Measurements from ENCODE around the gene KBTBD13. TPM values are rescaled to one million over a fixed set of nuclear protein-coding genes. Genes with fewer than 3 reads are reported as not detected.
A peak's percentile ranks its signal among the peaks of the same experiment; 100 is the strongest.
"Not testable (repeated sequence)": the region's sequence is repeated elsewhere in the genome, so short reads cannot be mapped to it uniquely, and the experiment has no call there.

Gene KBTBD13
- total RNA-seq, 2 experiments from 2014 or later, result not detected

- intact Hi-C loops (cut with micrococcal nuclease), result no loop called here
- H3K27me3 Mint-ChIP-seq (ENCODE audit: low read depth), result peaks cover 11% of the 10 kb centered on the region
- DNase-seq, result peak; percentile 36
These were observed 9.6 kb downstream of the KBTBD13 start for GRCh38 chr15:65085990-65086679.

DNA sequence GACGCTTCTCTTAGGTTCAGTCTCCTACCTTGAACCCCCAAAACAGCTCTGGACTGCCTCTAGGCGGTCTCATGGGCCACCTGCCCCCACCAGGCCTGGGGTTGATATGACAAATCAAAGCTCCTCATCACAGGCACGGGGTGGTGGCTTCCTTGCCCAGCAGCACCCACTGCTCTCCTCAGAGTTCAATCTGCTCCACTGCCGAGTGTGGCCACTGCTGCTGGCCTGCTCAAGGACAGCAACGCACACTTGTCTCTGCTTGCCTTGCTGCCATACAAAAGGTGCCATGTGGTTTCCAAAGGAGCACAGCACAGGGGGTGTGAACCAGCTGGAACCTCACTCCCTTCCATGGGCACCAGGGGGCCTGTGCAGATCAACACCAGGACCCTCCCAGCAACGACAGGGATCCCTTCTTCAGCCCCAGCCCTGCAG is 10.2 kb downstream of the KBTBD13 start:
- no peaks in the 10 kb centered on the region for H3K9me3 Mint-ChIP-seq

More at GRCh38 chr15:65085990-65086679, 9.6 kb downstream of the KBTBD13 start:
- no peak overlapping the region for H3K4me3 Mint-ChIP-seq
- no peak overlapping the region for H3K27ac Mint-ChIP-seq
- peaks cover 13% of the 10 kb centered on the region for H3K4me1 Mint-ChIP-seq (ENCODE audit: low read depth)
- H3K9me3 Mint-ChIP-seq, result no peaks in the 10 kb centered on the region
- CTCF ChIA-PET, result interaction anchor here (0.6 to 2.3 kb wide), 3 partner anchors 9 to 35 kb away, joined by 3 to 8 read pairs (median 3); no protein-coding TSS in a partner anchor
- H3K36me3 Mint-ChIP-seq (ENCODE audit: low read depth), result no peaks in the 10 kb centered on the region

DNA sequence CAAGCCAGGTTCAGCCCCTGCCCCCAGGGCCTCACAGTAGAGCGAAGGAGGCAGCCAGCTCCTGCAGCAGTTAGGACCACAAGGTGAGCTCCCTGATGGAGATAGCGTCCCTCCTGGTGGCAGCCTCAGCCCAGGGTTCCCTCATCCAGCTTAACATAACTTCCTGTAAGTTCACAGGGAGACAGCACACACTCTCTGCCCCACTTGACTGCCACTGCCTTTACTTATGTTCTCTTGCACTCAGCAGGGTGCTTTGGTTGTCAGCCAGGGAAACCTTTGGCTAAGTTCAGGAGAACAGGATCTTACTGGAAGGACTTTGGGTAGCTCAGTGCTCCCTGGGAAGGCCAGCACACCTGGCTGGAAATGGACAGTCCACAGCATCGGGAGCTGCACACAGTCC is 10.9 kb downstream of the KBTBD13 start:
- Mint-ChIP-seq H3K27ac (no peak overlapping the region), H3K4me1 (ENCODE audit: low read depth) (peaks cover 6% of the 10 kb centered on the region), H3K9me3 (no peaks in the 10 kb centered on the region), H3K36me3 (ENCODE audit: low read depth) (peaks cover 2% of the 10 kb centered on the region), H3K4me3 (no peak overlapping the region), H3K27me3 (ENCODE audit: low read depth) (peaks cover 6% of the 10 kb centered on the region)
- intact Hi-C loops (cut with micrococcal nuclease), result no loop called here
- DNase-seq, result no peak
- CTCF ChIA-PET, result interaction anchor here (0.7 to 2.3 kb wide), 3 partner anchors 9 to 44 kb away, joined by 3 to 8 read pairs (median 4); no protein-coding TSS in a partner anchor

More for the DNA sequence above, 10.2 kb downstream of the KBTBD13 start:
- DNase-seq, result no peak
- Mint-ChIP-seq H3K36me3 (ENCODE audit: low read depth) (peaks cover 2% of the 10 kb centered on the region), H3K4me3 (no peak overlapping the region), H3K27ac (no peak overlapping the region), H3K27me3 (ENCODE audit: low read depth) (peaks cover 9% of the 10 kb centered on the region), H3K4me1 (ENCODE audit: low read depth) (peaks cover 13% of the 10 kb centered on the region)
- intact Hi-C loops (cut with micrococcal nuclease), result no loop called here
- CTCF ChIA-PET, result interaction anchor here (0.7 to 2.3 kb wide), 4 partner anchors 9 to 44 kb away, joined by 3 to 8 read pairs (median 4); no protein-coding TSS in a partner anchor

GRCh38 chr15:65087873-65088642 is 11.5 kb downstream of the KBTBD13 start:
- Mint-ChIP-seq H3K9me3 (no peaks in the 10 kb centered on the region), H3K36me3 (ENCODE audit: low read depth) (peaks cover 2% of the 10 kb centered on the region), H3K27me3 (ENCODE audit: low read depth) (peaks cover under 1% of the 10 kb centered on the region), H3K4me1 (ENCODE audit: low read depth) (no peaks in the 10 kb centered on the region), H3K4me3 (no peak overlapping the region), H3K27ac (no peak overlapping the region)
- intact Hi-C loops (cut with micrococcal nuclease), result no loop called here
- DNase-seq, result no peak
- CTCF ChIA-PET, result interaction anchor here (0.7 to 2.3 kb wide), 3 partner anchors 10 to 77 kb away, joined by 3 to 8 read pairs (median 4); no protein-coding TSS in a partner anchor

- Mint-ChIP-seq H3K27ac (peak overlapping the region; percentile 3), H3K9me3 (no peaks in the 10 kb centered on the region), H3K27me3 (ENCODE audit: low read depth) (no peaks in the 10 kb centered on the region), H3K36me3 (ENCODE audit: low read depth) (peaks cover 2% of the 10 kb centered on the region), H3K4me3 (no peak overlapping the region), H3K4me1 (ENCODE audit: low read depth) (no peaks in the 10 kb centered on the region)
- no peak for DNase-seq
- intact Hi-C loops (cut with micrococcal nuclease), result no loop called here
- CTCF ChIA-PET, result no interaction called here
These were observed 12.1 kb downstream of the KBTBD13 start for GRCh38 chr15:65088643-65089021.

- H3K4me1 Mint-ChIP-seq (ENCODE audit: low read depth), result no peaks in the 10 kb centered on the region
- H3K4me3 Mint-ChIP-seq, result no peak overlapping the region
- intact Hi-C loops (cut with micrococcal nuclease), result no loop called here
- CTCF ChIA-PET, result interaction anchor here (0.5 kb wide), 1 partner anchor 9 kb away, joined by 3 read pairs; no protein-coding TSS in a partner anchor
- H3K9me3 Mint-ChIP-seq, result no peaks in the 10 kb centered on the region
- H3K27ac Mint-ChIP-seq, result peak overlapping the region; percentile 1
- H3K36me3 Mint-ChIP-seq (ENCODE audit: low read depth), result peaks cover 2% of the 10 kb centered on the region
- no peak for DNase-seq
- no peaks in the 10 kb centered on the region for H3K27me3 Mint-ChIP-seq (ENCODE audit: low read depth)
These were observed 12.8 kb downstream of the KBTBD13 start for GRCh38 chr15:65089206-65089824.

DNA sequence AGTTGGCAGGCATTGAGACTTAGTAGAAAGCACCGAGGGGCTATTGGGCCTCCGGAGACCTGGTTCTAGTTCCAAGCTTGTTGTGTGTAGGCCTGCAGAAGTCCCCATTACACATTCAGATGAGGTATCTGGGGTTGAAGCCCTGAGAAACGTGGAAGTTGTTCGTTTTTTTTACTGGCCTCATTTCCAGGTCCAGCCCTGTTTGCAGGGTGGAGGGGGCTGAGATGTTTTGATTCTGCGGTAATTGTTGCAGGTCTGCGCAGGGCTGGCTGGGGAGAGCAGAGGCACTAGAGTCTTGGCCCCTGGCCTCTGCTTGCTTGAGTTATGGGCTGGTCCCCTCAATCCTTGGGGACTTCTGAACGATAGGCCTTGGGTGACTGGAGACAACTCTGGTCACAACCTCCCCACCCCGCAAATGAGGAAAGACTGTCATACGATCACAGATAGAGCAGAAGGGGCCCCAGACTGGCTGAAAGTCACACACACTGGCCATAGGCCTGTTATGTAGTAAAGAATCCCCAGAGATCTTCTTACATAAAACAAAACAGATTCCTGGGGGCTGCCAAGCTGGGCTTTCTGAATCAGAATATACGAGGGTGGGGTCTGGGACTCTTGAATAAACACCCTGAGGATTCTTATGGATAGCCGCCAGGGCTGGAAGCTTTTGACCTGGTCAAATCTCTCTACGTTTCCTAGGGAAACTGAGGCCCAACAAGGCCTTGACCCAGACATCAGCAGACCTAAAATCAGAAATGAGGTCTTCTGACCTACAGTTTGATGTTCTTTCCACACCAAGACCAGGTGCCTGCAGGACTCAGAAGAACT is 15.6 kb downstream of the KBTBD13 start:
- CTCF ChIA-PET, result no interaction called here
- no peak for DNase-seq
- Mint-ChIP-seq H3K4me1 (ENCODE audit: low read depth) (no peaks in the 10 kb centered on the region), H3K36me3 (ENCODE audit: low read depth) (peaks cover 2% of the 10 kb centered on the region), H3K4me3 (no peak overlapping the region), H3K27ac (no peak overlapping the region), H3K9me3 (no peaks in the 10 kb centered on the region), H3K27me3 (ENCODE audit: low read depth) (no peaks in the 10 kb centered on the region)
- intact Hi-C loops (cut with micrococcal nuclease), result no loop called here

GRCh38 chr15:65092911-65093792 is 16.6 kb downstream of the KBTBD13 start:
- Mint-ChIP-seq H3K27ac (no peak overlapping the region), H3K27me3 (ENCODE audit: low read depth) (no peaks in the 10 kb centered on the region), H3K4me3 (no peak overlapping the region), H3K4me1 (ENCODE audit: low read depth) (no peaks in the 10 kb centered on the region), H3K9me3 (no peaks in the 10 kb centered on the region), H3K36me3 (ENCODE audit: low read depth) (peaks cover 4% of the 10 kb centered on the region)
- intact Hi-C loops (cut with micrococcal nuclease), result no loop called here
- DNase-seq, result no peak
- CTCF ChIA-PET, result no interaction called here

- H3K27ac Mint-ChIP-seq; CTCF ChIA-PET; H3K9me3 Mint-ChIP-seq; H3K36me3 Mint-ChIP-seq (ENCODE audit: low read depth); H3K27me3 Mint-ChIP-seq (ENCODE audit: low read depth); intact Hi-C loops (cut with micrococcal nuclease); H3K4me3 Mint-ChIP-seq; H3K4me1 Mint-ChIP-seq (ENCODE audit: low read depth); DNase-seq: not testable (repeated sequence)
These were observed 17.2 kb downstream of the KBTBD13 start for GRCh38 chr15:65093793-65094170.

GRCh38 chr15:65094294-65094995 is 17.9 kb downstream of the KBTBD13 start:
- H3K27me3 Mint-ChIP-seq (ENCODE audit: low read depth), result no peaks in the 10 kb centered on the region
- H3K4me3 Mint-ChIP-seq, result no peak overlapping the region
- no peak overlapping the region for H3K27ac Mint-ChIP-seq

More at GRCh38 chr15:65094294-65094995, 17.9 kb downstream of the KBTBD13 start:
- DNase-seq, result no peak
- CTCF ChIA-PET, result no interaction called here
- intact Hi-C loops (cut with micrococcal nuclease), result no loop called here
- Mint-ChIP-seq H3K36me3 (ENCODE audit: low read depth) (peaks cover 7% of the 10 kb centered on the region), H3K4me1 (ENCODE audit: low read depth) (no peaks in the 10 kb centered on the region), H3K9me3 (no peaks in the 10 kb centered on the region)
